Endothelial cell of umbilical vein (primary cell): ENCODE measurements around the gene AMD1.

ENCODE experiments used
- EZH2 ChIP-seq: IDR thresholded peaks from 2 replicates; pipeline ENCODE4 v1.6.1; 2012; ENCODE audit warnings: borderline replicate concordance, low read depth, mild to moderate bottlenecking, moderate library complexity, low read length, inconsistent platforms; ENCODE audit not compliant: severe bottlenecking
- FOS ChIP-seq: IDR thresholded peaks from 2 replicates; pipeline ENCODE4 v1.6.1; 2011; ENCODE audit warnings: mild to moderate bottlenecking, low read length, moderate library complexity, borderline replicate concordance; ENCODE audit not compliant: insufficient read depth
- JUN ChIP-seq: IDR thresholded peaks from 2 replicates; pipeline ENCODE4 v1.6.1; 2011; ENCODE audit warnings: borderline replicate concordance, low read depth; ENCODE audit not compliant: insufficient read length, insufficient read depth
- POLR2A ChIP-seq: IDR thresholded peaks from 2 replicates; pipeline ENCODE4 v1.6.1; 2012; ENCODE audit warnings: low read depth, mild to moderate bottlenecking, control low read depth, low read length
- POLR2AphosphoS5 ChIP-seq: IDR thresholded peaks from 2 replicates; pipeline ENCODE4 v1.6.1; 2012; ENCODE audit warnings: low read depth, mild to moderate bottlenecking, control low read depth, low read length, moderate library complexity; ENCODE audit not compliant: insufficient read depth
- TF ChIP-seq, protein P1 (sequence below), 2 donors: IDR thresholded peaks; 1 replicate in 1 of 2; 2 replicates in 1 of 2; pipeline ENCODE4 v1.5.1; 2011; ENCODE audit warnings: low read length in 2 of 2, mild to moderate bottlenecking in 2 of 2, moderate library complexity in 2 of 2, control low read depth in 1 of 2, inconsistent platforms in 1 of 2, low read depth in 1 of 2; ENCODE audit not compliant: insufficient read depth in 1 of 2; ENCODE audit errors: extremely low read depth in 1 of 2
- TF ChIP-seq, protein P2 (sequence below): IDR thresholded peaks from 2 replicates; pipeline ENCODE4 v1.6.1; 2011; ENCODE audit not compliant: insufficient read depth, insufficient read length

GRCh38 chr6:110852773-110853172 is 21.8 kb upstream of the AMD1 start:
- TF ChIP-seq, protein P1, sequence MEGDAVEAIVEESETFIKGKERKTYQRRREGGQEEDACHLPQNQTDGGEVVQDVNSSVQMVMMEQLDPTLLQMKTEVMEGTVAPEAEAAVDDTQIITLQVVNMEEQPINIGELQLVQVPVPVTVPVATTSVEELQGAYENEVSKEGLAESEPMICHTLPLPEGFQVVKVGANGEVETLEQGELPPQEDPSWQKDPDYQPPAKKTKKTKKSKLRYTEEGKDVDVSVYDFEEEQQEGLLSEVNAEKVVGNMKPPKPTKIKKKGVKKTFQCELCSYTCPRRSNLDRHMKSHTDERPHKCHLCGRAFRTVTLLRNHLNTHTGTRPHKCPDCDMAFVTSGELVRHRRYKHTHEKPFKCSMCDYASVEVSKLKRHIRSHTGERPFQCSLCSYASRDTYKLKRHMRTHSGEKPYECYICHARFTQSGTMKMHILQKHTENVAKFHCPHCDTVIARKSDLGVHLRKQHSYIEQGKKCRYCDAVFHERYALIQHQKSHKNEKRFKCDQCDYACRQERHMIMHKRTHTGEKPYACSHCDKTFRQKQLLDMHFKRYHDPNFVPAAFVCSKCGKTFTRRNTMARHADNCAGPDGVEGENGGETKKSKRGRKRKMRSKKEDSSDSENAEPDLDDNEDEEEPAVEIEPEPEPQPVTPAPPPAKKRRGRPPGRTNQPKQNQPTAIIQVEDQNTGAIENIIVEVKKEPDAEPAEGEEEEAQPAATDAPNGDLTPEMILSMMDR (IDR thresholded peaks at IDR 0.05; ENCODE audit: extremely low read depth in 1 of 2, insufficient read depth in 1 of 2, low read depth in 1 of 2, low read length in 2 of 2), result no peak
- TF ChIP-seq EZH2, result no peak
- TF ChIP-seq POLR2A, result no peak
- no peak for TF ChIP-seq FOS
- TF ChIP-seq POLR2AphosphoS5, result no peak
- TF ChIP-seq, protein P2, sequence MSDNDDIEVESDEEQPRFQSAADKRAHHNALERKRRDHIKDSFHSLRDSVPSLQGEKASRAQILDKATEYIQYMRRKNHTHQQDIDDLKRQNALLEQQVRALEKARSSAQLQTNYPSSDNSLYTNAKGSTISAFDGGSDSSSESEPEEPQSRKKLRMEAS, result no peak
- TF ChIP-seq JUN, result no peak
